OCI-LY1 (cell line): ENCODE results near the gene PARD3B.

Source experiments
- CTCF ChIP-seq: fragments of 200-600 bp; sonication (generic), shearing (Covaris generic); IDR thresholded peaks from 2 replicates; pipeline ENCODE4 v1.5.1; 2017; ENCODE audit warnings: mild to moderate bottlenecking, antibody characterized with exemption, low read length, moderate library complexity, mixed read lengths
- EZH2 ChIP-seq: fragments of 200-600 bp; sonication (generic), shearing (Covaris generic); IDR thresholded peaks from 2 replicates; pipeline ENCODE4 v1.8.0; 2017; ENCODE audit warnings: borderline replicate concordance, mixed run types, mild to moderate bottlenecking, antibody characterized with exemption, low read length, moderate library complexity, mixed read lengths

DNA sequence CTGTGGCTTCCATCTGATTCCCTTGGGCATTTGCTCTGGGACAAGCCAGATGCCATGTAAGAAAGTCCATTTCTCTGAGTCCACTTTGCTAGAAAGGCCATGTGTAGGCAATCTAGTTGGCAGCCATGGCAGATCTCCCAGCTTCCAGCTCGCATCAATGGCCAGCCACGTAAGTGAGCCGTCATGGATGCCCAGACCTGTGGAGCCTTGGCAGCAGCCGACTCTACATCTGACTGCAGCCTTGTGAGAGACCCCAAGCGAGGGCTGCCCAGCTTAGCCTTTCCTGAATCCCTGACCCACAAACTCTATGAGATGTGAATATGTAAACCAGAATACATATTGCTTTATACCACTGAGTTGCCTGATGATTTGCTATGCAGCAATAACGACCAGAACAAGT lies 533.5 kb downstream of the PARD3B start:
- no peak for TF ChIP-seq EZH2
- no peak for TF ChIP-seq CTCF
